Measurements from ENCODE around the gene SHTN1.

Gene SHTN1

DNA sequence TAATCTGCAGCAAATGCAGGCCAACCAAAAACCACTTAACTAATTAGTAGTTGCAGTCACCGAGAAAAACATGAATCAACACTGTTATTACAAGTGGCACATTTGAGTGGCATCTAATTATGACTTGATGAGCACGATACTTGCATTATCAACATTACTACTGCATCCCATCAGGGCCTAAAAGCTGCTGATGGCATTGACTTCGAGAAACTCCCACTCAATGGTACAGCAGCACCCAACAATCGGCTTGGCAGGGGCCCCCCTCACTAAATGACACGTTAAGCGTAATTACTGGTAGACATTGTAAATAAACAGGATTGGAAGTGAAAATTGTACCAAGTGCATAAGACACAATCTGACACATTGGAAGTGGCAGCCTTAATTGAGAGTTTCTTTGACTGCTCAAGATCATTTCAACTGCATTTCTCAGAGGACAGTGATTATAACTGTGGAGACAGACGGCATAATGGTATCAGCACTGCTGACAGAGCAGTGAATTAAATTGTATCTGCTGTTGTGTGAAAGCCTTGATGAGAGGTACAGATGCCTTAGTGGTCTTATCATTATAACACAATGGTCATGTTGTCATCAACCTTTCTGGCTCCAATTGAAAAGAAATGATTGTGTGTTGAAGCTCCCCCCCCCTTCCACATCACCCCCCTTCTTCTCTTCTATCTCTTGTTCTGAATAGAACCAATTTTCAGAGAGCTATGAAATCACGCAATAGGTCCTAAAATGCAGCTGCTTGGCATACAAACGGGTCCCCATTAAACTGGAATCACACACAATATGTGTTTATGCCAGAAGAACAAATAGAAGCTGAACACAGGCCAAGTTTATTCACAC is 43.4 kb downstream of the SHTN1 start:
- no peaks in the 10 kb centered on the region for H3K9me3 ChIP-seq (ENCODE audit: control insufficient read depth, low read length)
- H3K36me3 ChIP-seq (ENCODE audit: control insufficient read depth, insufficient read depth, low read length), result no peaks in the 10 kb centered on the region
- H3K79me2 ChIP-seq, result no peaks in the 10 kb centered on the region
- no peak overlapping the region for H3K4me2 ChIP-seq (ENCODE audit: low read length)
- no peak overlapping the region for H3K4me3 ChIP-seq (ENCODE audit: low read depth, low read length)
- no peak overlapping the region for H3K27ac ChIP-seq
- no peak overlapping the region for H3K9ac ChIP-seq
- TF ChIP-seq, protein P1, sequence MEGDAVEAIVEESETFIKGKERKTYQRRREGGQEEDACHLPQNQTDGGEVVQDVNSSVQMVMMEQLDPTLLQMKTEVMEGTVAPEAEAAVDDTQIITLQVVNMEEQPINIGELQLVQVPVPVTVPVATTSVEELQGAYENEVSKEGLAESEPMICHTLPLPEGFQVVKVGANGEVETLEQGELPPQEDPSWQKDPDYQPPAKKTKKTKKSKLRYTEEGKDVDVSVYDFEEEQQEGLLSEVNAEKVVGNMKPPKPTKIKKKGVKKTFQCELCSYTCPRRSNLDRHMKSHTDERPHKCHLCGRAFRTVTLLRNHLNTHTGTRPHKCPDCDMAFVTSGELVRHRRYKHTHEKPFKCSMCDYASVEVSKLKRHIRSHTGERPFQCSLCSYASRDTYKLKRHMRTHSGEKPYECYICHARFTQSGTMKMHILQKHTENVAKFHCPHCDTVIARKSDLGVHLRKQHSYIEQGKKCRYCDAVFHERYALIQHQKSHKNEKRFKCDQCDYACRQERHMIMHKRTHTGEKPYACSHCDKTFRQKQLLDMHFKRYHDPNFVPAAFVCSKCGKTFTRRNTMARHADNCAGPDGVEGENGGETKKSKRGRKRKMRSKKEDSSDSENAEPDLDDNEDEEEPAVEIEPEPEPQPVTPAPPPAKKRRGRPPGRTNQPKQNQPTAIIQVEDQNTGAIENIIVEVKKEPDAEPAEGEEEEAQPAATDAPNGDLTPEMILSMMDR (IDR thresholded peaks at IDR 0.05), result no peak
- no peaks in the 10 kb centered on the region for H3K27me3 ChIP-seq (ENCODE audit: control insufficient read depth, insufficient read depth, low read length)
- H3K4me1 ChIP-seq, result peaks cover 5% of the 10 kb centered on the region
- H2AFZ ChIP-seq, result no peak overlapping the region

DNA sequence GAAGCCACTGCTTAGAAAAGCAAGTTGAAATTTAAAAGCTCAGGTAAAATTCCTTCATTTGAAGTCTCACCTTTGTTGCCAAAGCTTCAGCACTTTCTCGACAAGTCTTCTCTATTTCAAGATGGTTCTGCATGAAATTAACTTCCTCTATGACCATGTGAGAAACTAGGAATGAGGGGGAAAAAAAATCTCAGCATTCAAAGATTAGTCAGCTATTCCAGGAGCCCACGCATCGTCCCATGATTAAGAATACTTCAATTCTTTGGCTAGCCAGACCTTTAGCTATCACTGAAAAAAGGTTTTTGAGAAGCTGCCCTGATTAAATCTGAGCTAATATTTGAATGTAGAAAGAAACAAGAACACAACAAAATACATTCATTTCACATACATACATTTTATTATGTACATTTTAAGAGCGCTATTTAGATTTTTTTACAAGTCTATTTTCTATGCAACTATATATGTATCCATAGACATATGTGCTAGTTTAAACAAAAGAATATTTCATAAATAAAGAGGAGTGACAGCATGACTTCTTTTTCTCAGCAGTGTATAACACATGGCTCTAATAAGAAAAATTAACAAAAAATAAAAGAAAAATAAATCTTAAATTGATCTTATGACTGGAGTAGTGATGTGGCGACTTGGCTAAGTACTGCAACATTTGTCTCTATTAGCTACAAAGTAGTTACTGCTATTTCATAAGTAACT is 44.8 kb downstream of the SHTN1 start:
- Histone ChIP-seq H3K4me1 (peaks cover 5% of the 10 kb centered on the region), H3K36me3 (ENCODE audit: control insufficient read depth, insufficient read depth, low read length) (no peaks in the 10 kb centered on the region), H3K9ac (no peak overlapping the region), H3K4me2 (ENCODE audit: low read length) (no peak overlapping the region), H3K79me2 (no peaks in the 10 kb centered on the region), H3K9me3 (ENCODE audit: control insufficient read depth, low read length) (no peaks in the 10 kb centered on the region), H3K27ac (peak overlapping the region; percentile 9), H2AFZ (no peak overlapping the region), H3K27me3 (ENCODE audit: control insufficient read depth, insufficient read depth, low read length) (no peaks in the 10 kb centered on the region), H3K4me3 (ENCODE audit: low read depth, low read length) (no peak overlapping the region)
- TF ChIP-seq, protein P1 (IDR thresholded peaks at IDR 0.05), result no peak

GRCh38 chr10:116952729-116953128 is 52.3 kb downstream of the SHTN1 start:
- H3K4me1 ChIP-seq, result no peaks in the 10 kb centered on the region

GRCh38 chr10:116948530-116948870 is 56.5 kb downstream of the SHTN1 start:
- Histone ChIP-seq H3K79me2 (no peaks in the 10 kb centered on the region), H3K9me3 (ENCODE audit: control insufficient read depth, low read length) (no peaks in the 10 kb centered on the region), H3K27me3 (ENCODE audit: control insufficient read depth, insufficient read depth, low read length) (no peaks in the 10 kb centered on the region), H3K4me1 (peaks cover 12% of the 10 kb centered on the region), H3K4me2 (ENCODE audit: low read length) (no peak overlapping the region), H3K9ac (no peak overlapping the region), H3K4me3 (ENCODE audit: low read depth, low read length) (no peak overlapping the region), H3K36me3 (ENCODE audit: control insufficient read depth, insufficient read depth, low read length) (no peaks in the 10 kb centered on the region), H3K27ac (no peak overlapping the region), H2AFZ (no peak overlapping the region)
- TF ChIP-seq, protein P1 (IDR thresholded peaks at IDR 0.05), result no peak

More at GRCh38 chr10:116952729-116953128, 52.3 kb downstream of the SHTN1 start:
- TF ChIP-seq, protein P1 (IDR thresholded peaks at IDR 0.05), result no peak
- no peaks in the 10 kb centered on the region for H3K27me3 ChIP-seq (ENCODE audit: control insufficient read depth, insufficient read depth, low read length)
- no peaks in the 10 kb centered on the region for H3K79me2 ChIP-seq
- no peak overlapping the region for H3K9ac ChIP-seq
- no peaks in the 10 kb centered on the region for H3K36me3 ChIP-seq (ENCODE audit: control insufficient read depth, insufficient read depth, low read length)
- no peak overlapping the region for H2AFZ ChIP-seq
- no peak overlapping the region for H3K4me2 ChIP-seq (ENCODE audit: low read length)
- H3K4me3 ChIP-seq (ENCODE audit: low read depth, low read length), result no peak overlapping the region
- no peak overlapping the region for H3K27ac ChIP-seq
- H3K9me3 ChIP-seq (ENCODE audit: control insufficient read depth, low read length), result no peaks in the 10 kb centered on the region

Measured in parathyroid adenoma (tissue), 2 donors.